Panc1 (cell line): ENCODE data around the gene DEAF1. TPM values are rescaled to one million over a fixed set of nuclear protein-coding genes. Genes with fewer than 3 reads are reported as not detected.
A peak's percentile ranks its signal among the peaks of the same experiment; 100 is the strongest.

Experiments
- ATAC-seq: fragments of 200-7000 bp; cut with Tn5 transposase; 2 replicates; pipeline ENCODE4 v1.9.1; 2020; ENCODE audit warnings: mild to moderate bottlenecking, moderate library complexity
- BruUV-seq: library from RNA; stranded (reverse); fragments of 400-500 nt; replicated peaks from 2 replicates; lab custom pipeline; 2021; lab: Mats Ljungman, UMichigan
- CTCF ChIA-PET: fragments of 300-600 bp; sonication (Branson Sonifier 250); formaldehyde crosslinking; loops from one replicate; lab custom pipeline; 2022; ENCODE audit warnings: antibody characterized with exemption; lab: Charles Lee
- POLR2A ChIA-PET: fragments of 300-600 bp; sonication (Branson Sonifier 250); formaldehyde crosslinking; loops from one replicate; lab custom pipeline; 2022; ENCODE audit warnings: antibody characterized with exemption; lab: Charles Lee
- DNase-seq: peaks from one replicate; pipeline ENCODE4 v3.0.0-alpha.2; 2010; ENCODE audit warnings: low read depth, low spot score
- H3K27ac ChIP-seq: 2 replicates; pipeline ENCODE4 v1.5.1; 2011; ENCODE audit warnings: mild to moderate bottlenecking, low read length, inconsistent platforms
- H3K27me3 ChIP-seq: fragments of 200-500 bp; sonication (Bioruptor generic); 2 replicates; pipeline ENCODE4 v1.6.0; 2014; ENCODE audit warnings: low read length, inconsistent platforms; ENCODE audit not compliant: control insufficient read depth, insufficient read depth
- H3K36me3 ChIP-seq: fragments of 200-500 bp; sonication (Bioruptor generic); 2 replicates; pipeline ENCODE4 v1.5.1; 2014; ENCODE audit warnings: inconsistent platforms, mild to moderate bottlenecking, low read length, moderate library complexity; ENCODE audit not compliant: control insufficient read depth, insufficient read depth
- H3K4me1 ChIP-seq: 2 replicates; pipeline ENCODE4 v1.5.1; 2011; ENCODE audit warnings: inconsistent platforms, mild to moderate bottlenecking, low read length, moderate library complexity; ENCODE audit not compliant: control insufficient read depth, insufficient read depth
- H3K4me3 ChIP-seq, 2 experiments: 2 replicates each; pipeline ENCODE4 v1.5.1; 2011 to 2012; ENCODE audit warnings: low read depth in 2 of 2, low read length in 2 of 2, mild to moderate bottlenecking in 2 of 2, inconsistent platforms in 1 of 2, moderate library complexity in 1 of 2
- H3K9me3 ChIP-seq: fragments of 200-500 bp; sonication (Bioruptor generic); 2 replicates; pipeline ENCODE4 v1.5.1; 2014; ENCODE audit warnings: low read depth, mild to moderate bottlenecking, inconsistent platforms, low read length, moderate library complexity; ENCODE audit not compliant: control insufficient read depth, insufficient read depth
- POLR2AphosphoS5 ChIP-seq: IDR thresholded peaks from 2 replicates; pipeline ENCODE4 v1.6.1; 2012; ENCODE audit warnings: mild to moderate bottlenecking, low read depth, low read length, moderate library complexity
- SIN3A ChIP-seq: IDR thresholded peaks from 2 replicates; pipeline ENCODE4 v1.6.1; 2012; ENCODE audit warnings: low read depth, mild to moderate bottlenecking, low read length, moderate library complexity, borderline replicate concordance; ENCODE audit not compliant: insufficient read depth
- TCF7L2 ChIP-seq: IDR thresholded peaks from 2 replicates; pipeline ENCODE4 v1.6.1; 2011; ENCODE audit warnings: mild to moderate bottlenecking, low read depth, low read length, inconsistent platforms
- in situ Hi-C: cut with HindIII; loops from 2 replicates; pipeline ENCODE4 v1.10.0; 2016; ENCODE audit warnings: low sequenced_read_pairs, low pct_unique_long_range_greater_than_20kb
- intact Hi-C: fragments of 100-400 bp; cut with micrococcal nuclease; formaldehyde crosslinking; loops from one replicate; pipeline ENCODE4 v1.10.0; 2022; ENCODE audit not compliant: unreplicated experiment
- total RNA-seq: library from RNA; stranded (reverse); gene quantifications from one replicate; pipeline ENCODE4 v1.2.1, GENCODE V29; 2021; ENCODE audit not compliant: unreplicated experiment
- TF ChIP-seq, protein P1 (sequence below): fragments of 450-650 bp; IDR thresholded peaks from 2 replicates; pipeline ENCODE4 v1.5.1; 2017; ENCODE audit warnings: mild to moderate bottlenecking
- TF ChIP-seq, protein P2 (sequence below), 2 experiments: IDR thresholded peaks; 2 replicates each; pipeline ENCODE4 v1.6.1; 2011 to 2012; ENCODE audit warnings: low read depth in 2 of 2, control low read depth in 1 of 2, low read length in 1 of 2, mild to moderate bottlenecking in 1 of 2, moderate library complexity in 1 of 2; ENCODE audit not compliant: insufficient read depth in 1 of 2

Gene DEAF1
- total RNA-seq, 1 experiment from 2014 or later: 105 TPM

DNA sequence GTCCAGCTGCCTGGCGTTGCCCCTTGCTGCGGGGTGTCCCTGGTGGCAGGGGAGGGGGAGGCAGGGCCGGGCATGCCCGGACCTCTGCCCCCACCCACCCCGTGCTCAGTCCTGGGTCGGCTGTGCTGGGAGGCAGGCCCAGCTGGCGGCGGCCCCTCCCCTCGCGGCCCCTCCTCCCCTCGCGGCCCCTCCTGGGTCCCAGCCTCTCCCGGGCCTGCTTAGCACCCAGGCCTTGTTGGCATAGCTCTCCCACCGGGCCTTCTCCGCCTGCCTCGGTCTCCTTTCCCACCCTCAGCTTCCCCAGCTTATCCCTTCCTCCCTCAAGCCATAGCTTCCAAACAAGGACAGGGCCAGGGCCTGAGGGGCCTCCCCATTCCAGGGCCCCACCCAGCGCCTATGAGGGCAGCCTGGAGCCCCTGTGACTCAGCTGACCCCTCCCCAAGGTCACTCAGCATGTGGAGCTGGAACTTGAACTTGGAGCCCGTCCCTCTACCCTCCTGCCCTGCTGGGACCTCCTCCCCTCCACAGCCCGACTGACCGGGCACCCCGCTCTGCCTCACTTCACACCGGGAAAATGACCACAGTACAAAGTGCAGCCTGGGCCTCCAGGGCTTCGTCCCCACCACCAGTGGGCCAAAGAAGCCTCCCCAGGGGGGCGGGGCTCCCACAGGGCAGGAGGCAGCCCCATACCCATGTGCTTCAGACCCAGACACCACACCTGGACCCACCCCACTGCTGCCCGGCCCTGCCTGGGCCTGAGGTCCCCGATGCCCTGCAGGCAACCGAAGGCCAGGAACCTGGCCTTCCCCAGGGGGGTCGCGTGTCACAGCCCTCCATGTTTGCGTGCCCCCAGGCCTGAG, 12.2 kb upstream of the DEAF1 start:
- Histone ChIP-seq H3K4me3 (peak overlapping the region; percentile 58 to 91), H3K27ac (peak overlapping the region; percentile 93), H3K36me3 (no peaks in the 10 kb centered on the region; the same call in 1 of the 2 replicates), H3K4me1 (peaks cover 72% of the 10 kb centered on the region), H3K27me3 (no peaks in the 10 kb centered on the region), H3K9me3 (no peaks in the 10 kb centered on the region)
- TF ChIP-seq, protein P1, sequence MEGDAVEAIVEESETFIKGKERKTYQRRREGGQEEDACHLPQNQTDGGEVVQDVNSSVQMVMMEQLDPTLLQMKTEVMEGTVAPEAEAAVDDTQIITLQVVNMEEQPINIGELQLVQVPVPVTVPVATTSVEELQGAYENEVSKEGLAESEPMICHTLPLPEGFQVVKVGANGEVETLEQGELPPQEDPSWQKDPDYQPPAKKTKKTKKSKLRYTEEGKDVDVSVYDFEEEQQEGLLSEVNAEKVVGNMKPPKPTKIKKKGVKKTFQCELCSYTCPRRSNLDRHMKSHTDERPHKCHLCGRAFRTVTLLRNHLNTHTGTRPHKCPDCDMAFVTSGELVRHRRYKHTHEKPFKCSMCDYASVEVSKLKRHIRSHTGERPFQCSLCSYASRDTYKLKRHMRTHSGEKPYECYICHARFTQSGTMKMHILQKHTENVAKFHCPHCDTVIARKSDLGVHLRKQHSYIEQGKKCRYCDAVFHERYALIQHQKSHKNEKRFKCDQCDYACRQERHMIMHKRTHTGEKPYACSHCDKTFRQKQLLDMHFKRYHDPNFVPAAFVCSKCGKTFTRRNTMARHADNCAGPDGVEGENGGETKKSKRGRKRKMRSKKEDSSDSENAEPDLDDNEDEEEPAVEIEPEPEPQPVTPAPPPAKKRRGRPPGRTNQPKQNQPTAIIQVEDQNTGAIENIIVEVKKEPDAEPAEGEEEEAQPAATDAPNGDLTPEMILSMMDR: no peak
- TF ChIP-seq SIN3A (no peak), POLR2AphosphoS5 (peak; percentile 16; the same call in 1 of the 2 replicates), TCF7L2 (no peak)
- TF ChIP-seq, protein P2, sequence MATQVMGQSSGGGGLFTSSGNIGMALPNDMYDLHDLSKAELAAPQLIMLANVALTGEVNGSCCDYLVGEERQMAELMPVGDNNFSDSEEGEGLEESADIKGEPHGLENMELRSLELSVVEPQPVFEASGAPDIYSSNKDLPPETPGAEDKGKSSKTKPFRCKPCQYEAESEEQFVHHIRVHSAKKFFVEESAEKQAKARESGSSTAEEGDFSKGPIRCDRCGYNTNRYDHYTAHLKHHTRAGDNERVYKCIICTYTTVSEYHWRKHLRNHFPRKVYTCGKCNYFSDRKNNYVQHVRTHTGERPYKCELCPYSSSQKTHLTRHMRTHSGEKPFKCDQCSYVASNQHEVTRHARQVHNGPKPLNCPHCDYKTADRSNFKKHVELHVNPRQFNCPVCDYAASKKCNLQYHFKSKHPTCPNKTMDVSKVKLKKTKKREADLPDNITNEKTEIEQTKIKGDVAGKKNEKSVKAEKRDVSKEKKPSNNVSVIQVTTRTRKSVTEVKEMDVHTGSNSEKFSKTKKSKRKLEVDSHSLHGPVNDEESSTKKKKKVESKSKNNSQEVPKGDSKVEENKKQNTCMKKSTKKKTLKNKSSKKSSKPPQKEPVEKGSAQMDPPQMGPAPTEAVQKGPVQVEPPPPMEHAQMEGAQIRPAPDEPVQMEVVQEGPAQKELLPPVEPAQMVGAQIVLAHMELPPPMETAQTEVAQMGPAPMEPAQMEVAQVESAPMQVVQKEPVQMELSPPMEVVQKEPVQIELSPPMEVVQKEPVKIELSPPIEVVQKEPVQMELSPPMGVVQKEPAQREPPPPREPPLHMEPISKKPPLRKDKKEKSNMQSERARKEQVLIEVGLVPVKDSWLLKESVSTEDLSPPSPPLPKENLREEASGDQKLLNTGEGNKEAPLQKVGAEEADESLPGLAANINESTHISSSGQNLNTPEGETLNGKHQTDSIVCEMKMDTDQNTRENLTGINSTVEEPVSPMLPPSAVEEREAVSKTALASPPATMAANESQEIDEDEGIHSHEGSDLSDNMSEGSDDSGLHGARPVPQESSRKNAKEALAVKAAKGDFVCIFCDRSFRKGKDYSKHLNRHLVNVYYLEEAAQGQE (IDR thresholded peaks at IDR 0.05; ENCODE audit: insufficient read depth in 1 of 2, low read depth in 2 of 2, low read length in 1 of 2): no peak
- in situ Hi-C loops: no loop called here
- POLR2A ChIA-PET: interaction anchor here (0.9 kb wide), 1 partner anchor 10 kb away, joined by 4 read pairs; no protein-coding TSS in a partner anchor
- intact Hi-C loops: no loop called here
- no TSS peak for BruUV-seq
- CTCF ChIA-PET: interaction anchor here (0.5 to 1.3 kb wide), 6 partner anchors 15 to 218 kb away, joined by 3 to 5 read pairs (median 4); partner anchors contain the start of gene AP2A2
- ATAC-seq (peak; percentile 50), DNase-seq (no peak)

DNA sequence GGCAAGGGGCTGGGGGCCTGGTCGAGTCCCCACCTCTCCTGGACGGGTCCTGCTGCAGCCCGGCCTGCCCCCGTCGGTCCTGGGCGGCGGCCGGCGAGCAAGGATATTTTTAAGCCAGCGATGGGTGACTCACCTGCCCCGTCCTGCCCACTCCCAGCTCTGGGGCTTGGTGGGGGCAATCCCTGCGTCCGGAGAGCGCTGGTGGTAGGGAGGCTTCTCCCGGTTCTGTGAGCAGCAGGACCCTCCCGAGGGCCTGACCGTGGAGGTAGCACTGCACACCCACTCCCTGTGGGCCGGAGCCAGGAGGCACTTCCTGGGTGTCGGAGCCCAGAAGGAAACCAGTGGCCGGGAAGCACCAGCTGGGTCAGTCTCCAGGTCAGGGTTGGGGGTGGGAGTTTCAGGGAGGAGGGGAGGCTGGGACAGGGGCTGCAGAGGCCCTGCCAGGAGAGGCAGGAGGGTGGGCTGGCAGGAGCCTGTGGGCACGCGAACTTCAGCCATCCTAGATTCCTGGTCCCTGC, 11.5 kb upstream of the DEAF1 start:
- Histone ChIP-seq H3K4me1 (peaks cover 75% of the 10 kb centered on the region), H3K4me3 (peak overlapping the region; percentile 58 to 91), H3K27ac (peak overlapping the region; percentile 93), H3K9me3 (no peaks in the 10 kb centered on the region), H3K36me3 (no peaks in the 10 kb centered on the region; the same call in 1 of the 2 replicates), H3K27me3 (no peaks in the 10 kb centered on the region)
- intact Hi-C loops (no loop called here), in situ Hi-C loops (no loop called here)
- peak; percentile 10 for ATAC-seq
- no peak for DNase-seq
- TF ChIP-seq SIN3A: no peak; the same call in 1 of the 2 replicates
- TF ChIP-seq, protein P2 (IDR thresholded peaks at IDR 0.05; ENCODE audit: insufficient read depth in 1 of 2, low read depth in 2 of 2, low read length in 1 of 2): no peak
- TF ChIP-seq, protein P1: no peak
- TF ChIP-seq POLR2AphosphoS5: no peak; the same call in 1 of the 2 replicates
- no peak for TF ChIP-seq TCF7L2
- BruUV-seq: no TSS peak
- ChIA-PET POLR2A (interaction anchor here (0.9 kb wide), 1 partner anchor 9 kb away, joined by 4 read pairs; no protein-coding TSS in a partner anchor), CTCF (interaction anchor here (0.5 to 1.3 kb wide), 6 partner anchors 15 to 219 kb away, joined by 3 to 5 read pairs (median 4); partner anchors contain the start of gene AP2A2)
